Lower leg skin (tissue), 4 donors: ENCODE measurements around the gene BEAN1. TPM values are rescaled to one million over a fixed set of nuclear protein-coding genes. Genes with fewer than 3 reads are reported as not detected.

Source experiments
- DNase-seq, 2 donors: peaks; one replicate each; pipeline ENCODE4 v3.0.0-alpha.2; 2019; ENCODE audit warnings: low spot score in 2 of 2
- H3K4me3 ChIP-seq: fragments of 200-600 bp; sonication (generic); 2 replicates; pipeline ENCODE4 v1.5.1; 2017; ENCODE audit warnings: mild to moderate bottlenecking, low read depth; ENCODE audit not compliant: poor library complexity, severe bottlenecking
- CTCF ChIP-seq, 3 donors: fragments of 450-650 bp; IDR thresholded peaks; one replicate each; pipeline ENCODE4 v1.5.1; 2016; ENCODE audit warnings: antibody characterized with exemption in 3 of 3, mild to moderate bottlenecking in 3 of 3, moderate library complexity in 2 of 3
- POLR2A ChIP-seq, 2 donors: fragments of 450-650 bp; IDR thresholded peaks; one replicate each; pipeline ENCODE4 v1.6.1; 2016 to 2017; ENCODE audit warnings: antibody characterized with exemption in 2 of 2, mild to moderate bottlenecking in 1 of 2, moderate library complexity in 1 of 2
- WGBS, 2 donors: methylation state at CpG; one replicate each; pipeline ENCODE4 v1.1.5; 2018; 5-methylcytosine and 5-hydroxymethylcytosine counted together
- intact Hi-C: fragments of 100-400 bp; cut with DNase I; formaldehyde crosslinking; loops from one replicate; pipeline ENCODE4 v1.15.0; 2023; ENCODE audit warnings: low total_unique reads
- total RNA-seq, 4 donors: library from RNA; depleted of rRNA; stranded (reverse); fragments of >200 nt; gene quantifications; one replicate each; pipeline ENCODE4 v1.1.0, GENCODE V29; 2016

The BEAN1 gene
- total RNA-seq, 4 donors from 2014 or later: 0.72 to 3.9 (median 2.9) TPM; not detected in 1

GRCh38 chr16:66469291-66469946, 42.3 kb downstream of the BEAN1 start:
- H3K4me3 ChIP-seq: no peak overlapping the region
- no peak for TF ChIP-seq CTCF (IDR thresholded peaks at IDR 0.05)
- TF ChIP-seq POLR2A (IDR thresholded peaks at IDR 0.05): no peak
- 94 to 96% methylated on average over 26 of the region's 26 CpGs for WGBS, 2 donors
- DNase-seq: peak in 1 of 2 donors; percentile 68
- intact Hi-C loops: no loop called here

GRCh38 chr16:66469947-66470546, 43.0 kb downstream of the BEAN1 start:
- intact Hi-C loops: loop anchor here (10.0 kb wide), 1 partner anchor 115 kb away; no protein-coding TSS in a partner anchor
- WGBS, 2 donors: 78 to 85% methylated on average over 6 of the region's 6 CpGs
- DNase-seq: peak in 1 of 2 donors; percentile 2
- no peak overlapping the region for H3K4me3 ChIP-seq
- TF ChIP-seq CTCF (IDR thresholded peaks at IDR 0.05) (peak in 1 of 3 donors; percentile 13), POLR2A (IDR thresholded peaks at IDR 0.05) (no peak)

- intact Hi-C loops: loop anchor here (10.0 kb wide), 1 partner anchor 114 kb away; no protein-coding TSS in a partner anchor
- TF ChIP-seq CTCF (IDR thresholded peaks at IDR 0.05): no peak
- TF ChIP-seq POLR2A (IDR thresholded peaks at IDR 0.05): no peak
- H3K4me3 ChIP-seq: no peak overlapping the region
- 54 to 65% methylated on average over 2 of the region's 2 CpGs for WGBS, 2 donors
- DNase-seq: no peak
These were observed 43.5 kb downstream of the BEAN1 start for GRCh38 chr16:66470556-66470955.

GRCh38 chr16:66471264-66471663, 44.2 kb downstream of the BEAN1 start:
- DNase-seq: peak in 1 of 2 donors; percentile 76
- intact Hi-C loops: loop anchor here (10.0 kb wide), 1 partner anchor 114 kb away; no protein-coding TSS in a partner anchor
- 93 to 95% methylated on average over 10 of the region's 10 CpGs for WGBS, 2 donors
- no peak overlapping the region for H3K4me3 ChIP-seq
- TF ChIP-seq POLR2A (IDR thresholded peaks at IDR 0.05): no peak
- TF ChIP-seq CTCF (IDR thresholded peaks at IDR 0.05): no peak

GRCh38 chr16:66471716-66472393, 44.8 kb downstream of the BEAN1 start:
- TF ChIP-seq POLR2A (IDR thresholded peaks at IDR 0.05) (no peak), CTCF (IDR thresholded peaks at IDR 0.05) (no peak)
- intact Hi-C loops: loop anchor here (10.0 kb wide), 1 partner anchor 113 kb away; no protein-coding TSS in a partner anchor
- peak in 1 of 2 donors; percentile 67 for DNase-seq
- H3K4me3 ChIP-seq: no peak overlapping the region
- 89 to 90% methylated on average over 10 of the region's 10 CpGs for WGBS, 2 donors
